ENCODE measurements around the gene FSCN2. TPM values are rescaled to one million over a fixed set of nuclear protein-coding genes. Genes with fewer than 3 reads are reported as not detected.

Gene FSCN2
- total and polyA plus RNA-seq, 2 of the 4 experiments (the other 2 are of a cell fraction) = 0.18 to 0.84 TPM

DNA sequence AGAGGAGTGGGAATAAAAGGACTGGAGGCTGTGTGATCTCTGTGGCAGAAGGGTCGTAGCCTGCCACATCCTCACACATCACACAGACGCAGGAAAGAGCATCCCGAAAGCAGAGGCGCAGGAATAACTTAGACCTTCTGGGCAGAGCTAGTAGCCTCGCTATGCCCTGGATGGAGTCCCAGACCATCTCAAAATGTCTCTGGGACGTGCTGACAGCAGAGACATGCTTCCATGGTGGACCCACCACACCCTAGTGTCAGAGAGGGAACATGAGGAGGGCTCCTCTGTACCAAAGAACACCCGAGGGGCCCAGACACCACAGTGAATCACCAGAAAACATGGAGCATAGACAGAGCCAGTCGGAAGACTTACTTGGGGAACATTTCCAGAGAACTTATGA is 53.6 kb downstream of the FSCN2 start:
- H3K23ac ChIP-seq (ENCODE audit: low read depth, low read length) = no peak overlapping the region
- peaks cover 78% of the 10 kb centered on the region for H4K20me1 ChIP-seq (ENCODE audit: insufficient read depth, low read length)
- H2BK120ac ChIP-seq (ENCODE audit: low read depth, low read length) = no peak overlapping the region
- H2AFZ ChIP-seq (replicated peaks; ENCODE audit: low read length, poor library complexity) = no peak overlapping the region
- no peak overlapping the region for H3K14ac ChIP-seq (replicated peaks; ENCODE audit: low read depth, low read length)
- ATAC-seq (ENCODE audit: low read depth) = no peak
- H3K9ac ChIP-seq (ENCODE audit: low read depth, low read length) = no peak overlapping the region
- H3K56ac ChIP-seq (ENCODE audit: extremely low read depth, insufficient read depth, low read length) = no peak overlapping the region
- in situ Hi-C loops (cut with MboI; ENCODE audit: low sequenced_read_pairs) = no loop called here
- H3K4me3 ChIP-seq (ENCODE audit: insufficient read depth, low read depth, low read length) = no peak overlapping the region
- H3K27me3 ChIP-seq (ENCODE audit: control insufficient read depth, insufficient read depth, low read length) = no peaks in the 10 kb centered on the region
- H2BK15ac ChIP-seq (ENCODE audit: low read depth, low read length) = no peak overlapping the region
- ChIA-PET POLR2A (ENCODE audit: unreplicated experiment) (no interaction called here), CTCF (interaction anchor here (0.5 kb wide), 1 partner anchor 189 kb away, joined by 3 read pairs; no protein-coding TSS in a partner anchor)
- BruUV-seq (replicated peaks) = no TSS peak
- H3K4me1 ChIP-seq (ENCODE audit: control insufficient read depth, insufficient read depth, low read length) = peaks cover 32% of the 10 kb centered on the region
- no peak overlapping the region for H3K4me2 ChIP-seq (ENCODE audit: low read depth, low read length)
- H4K91ac ChIP-seq (ENCODE audit: insufficient read depth, low read depth, low read length) = no peak overlapping the region
- peak overlapping the region; percentile 76; the same call in 1 of the 2 replicates for H2AK5ac ChIP-seq (ENCODE audit: low read depth, low read length)
- no peak overlapping the region for H3K27ac ChIP-seq (ENCODE audit: insufficient read depth, low read length)
- no peak for TF ChIP-seq CEBPB (IDR thresholded peaks at IDR 0.05; ENCODE audit: low read depth, low read length)
- no peak overlapping the region for H2AK9ac ChIP-seq (replicated peaks; ENCODE audit: low read depth, low read length, poor library complexity)
- no peak overlapping the region for H3K18ac ChIP-seq (ENCODE audit: low read depth, low read length)
- H4K5ac ChIP-seq (ENCODE audit: low read depth, low read length) = no peak overlapping the region
- H3K79me1 ChIP-seq (ENCODE audit: low read depth in 1 of 2, low read length in 2 of 2) = peaks cover 20 to 83% of the 10 kb centered on the region in 2 experiments
- intact Hi-C loops (cut with micrococcal nuclease) = no loop called here
- no peak overlapping the region for H4K8ac ChIP-seq (ENCODE audit: low read depth in 2 of 2, low read length in 2 of 2)
- peaks cover 55% of the 10 kb centered on the region for H3K9me1 ChIP-seq (ENCODE audit: insufficient read depth, low read length)
- no peak overlapping the region for H2BK5ac ChIP-seq (ENCODE audit: low read depth, low read length, poor library complexity, severe bottlenecking)
- peak overlapping the region; percentile 32; the same call in 1 of the 2 replicates for H3K4ac ChIP-seq (ENCODE audit: low read depth, low read length)
- H2BK20ac ChIP-seq (ENCODE audit: low read depth, low read length) = no peak overlapping the region
- no peaks in the 10 kb centered on the region for H3K9me3 ChIP-seq (ENCODE audit: control insufficient read depth, insufficient read depth, low read length)
- peaks cover 37% of the 10 kb centered on the region for H3K36me3 ChIP-seq (ENCODE audit: control insufficient read depth, insufficient read depth, low read length)
- 96% methylated on average over 4 of the region's 8 CpGs; no CpG with 5 or more reads in 1 of the 2 experiments for WGBS, 2 experiments (ENCODE audit: extremely low coverage in 2 of 2, insufficient read length in 1 of 2)
- dilution Hi-C loops (cut with HindIII; ENCODE audit: low sequenced_read_pairs, unreplicated experiment) = no loop called here
- no peak for DNase-seq

All from IMR-90 (cell line).